ENCODE data around the gene ORAI2.
"Not testable (repeated sequence)": the region's sequence is repeated elsewhere in the genome, so short reads cannot be mapped to it uniquely, and the experiment has no call there.

ORAI2 gene

GRCh38 chr7:102469972-102470825 lies 36.8 kb downstream of the ORAI2 start:
- DNase-seq = no peak

GRCh38 chr7:102471791-102472125 lies 38.4 kb downstream of the ORAI2 start:
- DNase-seq = no peak

- no peak for DNase-seq
These were observed 39.0 kb downstream of the ORAI2 start for GRCh38 chr7:102472126-102473041.

GRCh38 chr7:102473271-102473991 lies 40.1 kb downstream of the ORAI2 start:
- no peak for DNase-seq

GRCh38 chr7:102474116-102474515 lies 40.7 kb downstream of the ORAI2 start:
- not testable (repeated sequence) for DNase-seq

- DNase-seq = not testable (repeated sequence)
These were observed 41.5 kb downstream of the ORAI2 start for GRCh38 chr7:102474736-102475435.

- DNase-seq = peak; percentile 87
These were observed 45.2 kb downstream of the ORAI2 start, which contains the start of gene POLR2J for GRCh38 chr7:102478314-102479208. Gene POLR2J (minus strand): TSS chr7:102478922. CDS start chr7:102478860, 62 bp downstream.

GRCh38 chr7:102479209-102479584 lies 45.8 kb downstream of the ORAI2 start:
- DNase-seq = not testable (repeated sequence)

- DNase-seq = not testable (repeated sequence)
These were observed 46.7 kb downstream of the ORAI2 start for GRCh38 chr7:102479982-102480637.

- not testable (repeated sequence) for DNase-seq
These were observed 48.6 kb downstream of the ORAI2 start for GRCh38 chr7:102481962-102482361.

- DNase-seq = not testable (repeated sequence)
These were observed 50.9 kb downstream of the ORAI2 start for GRCh38 chr7:102484317-102484716.

- DNase-seq = not testable (repeated sequence)
These were observed 57.2 kb downstream of the ORAI2 start for GRCh38 chr7:102490529-102491075.

- DNase-seq = peak; percentile 21
These were observed 60.0 kb downstream of the ORAI2 start for GRCh38 chr7:102493220-102493935.

- not testable (repeated sequence) for DNase-seq
These were observed 60.7 kb downstream of the ORAI2 start for GRCh38 chr7:102494026-102494425.

- DNase-seq = not testable (repeated sequence)
These were observed 61.2 kb downstream of the ORAI2 start for GRCh38 chr7:102494473-102495149.

GRCh38 chr7:102496861-102497260 lies 63.5 kb downstream of the ORAI2 start:
- DNase-seq = peak; percentile 2

GRCh38 chr7:102497308-102497707 lies 63.9 kb downstream of the ORAI2 start:
- not testable (repeated sequence) for DNase-seq

- DNase-seq = not testable (repeated sequence)
These were observed 64.9 kb downstream of the ORAI2 start for GRCh38 chr7:102498321-102498720.

GRCh38 chr7:102503141-102503540 lies 69.8 kb downstream of the ORAI2 start:
- not testable (repeated sequence) for DNase-seq

All from CD4-positive, alpha-beta T cell treated with Interleukin-17A for 4 hours (primary cell).